ENCODE data around the gene MGARP. TPM values are rescaled to one million over a fixed set of nuclear protein-coding genes. Genes with fewer than 3 reads are reported as not detected.

The MGARP gene
- total and polyA plus RNA-seq, 2 of the 4 experiments (the other 2 are of a cell fraction), result 34.7 to 35.0 TPM

DNA sequence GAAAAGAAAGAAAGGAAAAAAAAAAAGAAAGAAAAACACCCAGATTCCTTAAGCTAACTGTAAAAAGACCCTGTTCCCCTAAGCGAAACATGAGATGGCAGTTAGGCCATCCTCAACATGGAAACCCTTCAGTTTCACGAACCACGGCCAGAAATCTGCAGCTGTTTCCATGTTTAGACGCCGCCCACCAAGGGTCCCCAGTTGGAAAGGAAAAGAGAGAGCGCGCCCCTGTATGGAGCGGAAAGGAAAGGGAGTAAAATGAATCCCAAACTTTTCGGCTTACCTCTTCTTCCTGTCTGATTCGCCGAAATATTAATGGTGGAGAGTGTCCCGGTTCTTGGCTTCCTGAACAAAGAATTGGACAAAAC, 38.3 kb downstream of the MGARP start:
- peaks cover 30% of the 10 kb centered on the region for H3K4me1 ChIP-seq (ENCODE audit: control insufficient read depth, insufficient read depth, low read length)
- no peak for ATAC-seq (ENCODE audit: low read depth)
- no peaks in the 10 kb centered on the region; a peak in 1 of 4 replicates for H3K79me1 ChIP-seq (ENCODE audit: low read depth in 1 of 2, low read length in 2 of 2)
- no peak overlapping the region; the same call in 1 of the 2 replicates for H3K56ac ChIP-seq (ENCODE audit: extremely low read depth, insufficient read depth, low read length)
- peak overlapping the region; percentile 93 for H2BK120ac ChIP-seq (ENCODE audit: low read depth, low read length)
- no peaks in the 10 kb centered on the region for H3K36me3 ChIP-seq (ENCODE audit: control insufficient read depth, insufficient read depth, low read length)
- no peak for DNase-seq
- no peak overlapping the region for H3K4me2 ChIP-seq (ENCODE audit: low read depth, low read length)
- peak overlapping the region; percentile 46 to 85; a peak in 3 of 4 replicates for H4K8ac ChIP-seq (ENCODE audit: low read depth in 2 of 2, low read length in 2 of 2)
- H3K27me3 ChIP-seq (ENCODE audit: control insufficient read depth, insufficient read depth, low read length), result no peaks in the 10 kb centered on the region
- H3K4me3 ChIP-seq (ENCODE audit: insufficient read depth, low read depth, low read length), result no peak overlapping the region
- H3K18ac ChIP-seq (ENCODE audit: low read depth, low read length), result peak overlapping the region; percentile 73
- H3K27ac ChIP-seq (ENCODE audit: insufficient read depth, low read length), result peak overlapping the region; percentile 29; the same call in 1 of the 2 replicates
- dilution Hi-C loops (cut with HindIII; ENCODE audit: low sequenced_read_pairs, unreplicated experiment) (no loop called here), intact Hi-C loops (cut with micrococcal nuclease) (no loop called here), in situ Hi-C loops (cut with MboI; ENCODE audit: low sequenced_read_pairs) (no loop called here)
- POLR2A ChIA-PET (ENCODE audit: unreplicated experiment), result no interaction called here
- H3K9me3 ChIP-seq (ENCODE audit: control insufficient read depth, insufficient read depth, low read length), result 0 out of 2 replicates have a peak, but pooled peaks cover 2% of the 10 kb centered on the region
- peak overlapping the region; percentile 79 for H2BK5ac ChIP-seq (ENCODE audit: low read depth, low read length, poor library complexity, severe bottlenecking)
- peak overlapping the region; percentile 56 for H2AFZ ChIP-seq (replicated peaks; ENCODE audit: low read length, poor library complexity)
- TF ChIP-seq RFX5 (IDR thresholded peaks at IDR 0.05; ENCODE audit: low read depth, low read length) (no peak), SMC3 (IDR thresholded peaks at IDR 0.05; ENCODE audit: low read depth, low read length) (no peak), MXI1 (IDR thresholded peaks at IDR 0.05; ENCODE audit: borderline replicate concordance, low read depth, low read length) (no peak), CEBPB (IDR thresholded peaks at IDR 0.05; ENCODE audit: low read depth, low read length) (no peak), FOS (IDR thresholded peaks at IDR 0.05; ENCODE audit: low read depth, low read length) (no peak), USF2 (IDR thresholded peaks at IDR 0.05; ENCODE audit: low read depth, low read length) (no peak), CHD1 (IDR thresholded peaks at IDR 0.05; ENCODE audit: low read depth, low read length) (no peak), NFE2L2 (IDR thresholded peaks at IDR 0.05; ENCODE audit: low read depth, low read length) (no peak), MAZ (IDR thresholded peaks at IDR 0.05; ENCODE audit: borderline replicate concordance, low read depth, low read length) (no peak), BHLHE40 (IDR thresholded peaks at IDR 0.05; ENCODE audit: low read depth, low read length) (no peak), CTCF (conservative IDR thresholded peaks at IDR 0.05; ENCODE audit: low read depth, low read length) (no peak)
- BruUV-seq (replicated peaks), result no TSS peak
- no peaks in the 10 kb centered on the region for H4K20me1 ChIP-seq (ENCODE audit: insufficient read depth, low read length)
- H2AK9ac ChIP-seq (replicated peaks; ENCODE audit: low read depth, low read length, poor library complexity), result peak overlapping the region; percentile 63
- H3K4ac ChIP-seq (ENCODE audit: low read depth, low read length), result peak overlapping the region; percentile 94
- peak overlapping the region; percentile 83; the same call in 2 of the 3 replicates for H2BK15ac ChIP-seq (ENCODE audit: low read depth, low read length)
- peak overlapping the region; percentile 87 for H4K91ac ChIP-seq (ENCODE audit: insufficient read depth, low read depth, low read length)
- peak overlapping the region; percentile 77 for H2AK5ac ChIP-seq (ENCODE audit: low read depth, low read length)
- WGBS, 2 experiments (ENCODE audit: extremely low coverage in 2 of 2, insufficient read length in 1 of 2), result 98% methylated on average over 8 of the region's 12 CpGs; no CpG with 5 or more reads in 1 of the 2 experiments
- no peak overlapping the region for H3K9ac ChIP-seq (ENCODE audit: low read depth, low read length)
- H4K5ac ChIP-seq (ENCODE audit: low read depth, low read length), result peak overlapping the region; percentile 22; the same call in 1 of the 2 replicates
- H3K14ac ChIP-seq (replicated peaks; ENCODE audit: low read depth, low read length), result peak overlapping the region; percentile 69
- H3K23ac ChIP-seq (ENCODE audit: low read depth, low read length), result no peak overlapping the region
- peaks cover 9% of the 10 kb centered on the region for H3K9me1 ChIP-seq (ENCODE audit: insufficient read depth, low read length)
- CTCF ChIA-PET, result interaction anchor here (1.2 kb wide), 1 partner anchor 33 kb away, joined by 3 read pairs; no protein-coding TSS in a partner anchor
- peak overlapping the region; percentile 97 for H2BK20ac ChIP-seq (ENCODE audit: low read depth, low read length)

Data from IMR-90 (cell line).